Endothelial cell of umbilical vein (primary cell): ENCODE measurements around the gene EXT2.

ENCODE experiments used
- CTCF ChIP-seq, 2 donors: IDR thresholded peaks; 1 replicate in 1 of 2; 2 replicates in 1 of 2; pipeline ENCODE4 v1.5.1; 2011; ENCODE audit warnings: low read length in 2 of 2, mild to moderate bottlenecking in 2 of 2, moderate library complexity in 2 of 2, control low read depth in 1 of 2, inconsistent platforms in 1 of 2, low read depth in 1 of 2; ENCODE audit not compliant: insufficient read depth in 1 of 2; ENCODE audit errors: extremely low read depth in 1 of 2
- EZH2 ChIP-seq: IDR thresholded peaks from 2 replicates; pipeline ENCODE4 v1.6.1; 2012; ENCODE audit warnings: borderline replicate concordance, low read depth, mild to moderate bottlenecking, moderate library complexity, low read length, inconsistent platforms; ENCODE audit not compliant: severe bottlenecking
- JUN ChIP-seq: IDR thresholded peaks from 2 replicates; pipeline ENCODE4 v1.6.1; 2011; ENCODE audit warnings: borderline replicate concordance, low read depth; ENCODE audit not compliant: insufficient read length, insufficient read depth
- MAX ChIP-seq: IDR thresholded peaks from 2 replicates; pipeline ENCODE4 v1.6.1; 2011; ENCODE audit not compliant: insufficient read depth, insufficient read length
- POLR2A ChIP-seq: IDR thresholded peaks from 2 replicates; pipeline ENCODE4 v1.6.1; 2012; ENCODE audit warnings: low read depth, mild to moderate bottlenecking, control low read depth, low read length

DNA sequence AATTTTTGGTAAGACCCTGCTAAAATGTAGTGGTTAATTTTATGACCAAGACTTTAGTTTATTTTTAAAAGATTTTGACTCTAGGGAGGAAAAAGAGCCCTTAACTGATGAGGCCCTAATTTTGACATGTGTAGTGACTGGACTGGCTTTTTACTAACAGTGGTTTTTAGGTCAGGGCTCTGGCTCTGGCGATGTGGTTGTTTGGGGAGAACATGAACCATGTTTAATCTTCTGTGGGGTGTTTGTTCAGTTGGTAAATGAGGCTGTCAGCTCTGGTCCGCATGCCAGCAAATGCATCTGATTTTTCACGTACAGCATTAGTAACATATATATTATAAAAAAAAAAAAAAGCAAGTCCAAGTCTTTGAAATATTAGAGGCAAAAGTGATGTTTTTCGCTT lies 104.3 kb downstream of the EXT2 start:
- TF ChIP-seq CTCF (IDR thresholded peaks at IDR 0.05; ENCODE audit: extremely low read depth in 1 of 2, insufficient read depth in 1 of 2, low read depth in 1 of 2, low read length in 2 of 2) (no peak), MAX (no peak), EZH2 (no peak), POLR2A (no peak), JUN (no peak)
